ENCODE data around the gene ADM5.

The ADM5 gene

GRCh38 chr19:49680421-49681351, 8.7 kb upstream of the ADM5 start:
- DNase-seq (ENCODE audit: low read depth): peak; percentile 89

DNA sequence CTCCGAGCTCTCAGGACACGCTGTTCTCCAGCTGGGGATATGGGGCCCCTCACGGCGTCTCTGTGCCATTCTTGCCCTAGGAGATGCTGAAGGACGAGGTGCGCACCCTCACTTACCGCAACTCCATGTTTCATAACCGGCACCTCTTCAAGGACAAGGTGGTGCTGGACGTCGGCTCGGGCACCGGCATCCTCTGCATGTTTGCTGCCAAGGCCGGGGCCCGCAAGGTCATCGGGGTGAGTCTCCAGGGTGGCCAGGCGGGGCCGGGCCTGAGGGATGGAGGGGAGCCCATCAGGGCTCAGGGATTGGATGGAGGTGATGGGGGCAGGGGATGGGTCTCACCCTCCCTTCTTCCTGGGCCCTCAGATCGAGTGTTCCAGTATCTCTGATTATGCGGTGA, 7.6 kb upstream of the ADM5 start:
- DNase-seq (ENCODE audit: low read depth): no peak

DNA sequence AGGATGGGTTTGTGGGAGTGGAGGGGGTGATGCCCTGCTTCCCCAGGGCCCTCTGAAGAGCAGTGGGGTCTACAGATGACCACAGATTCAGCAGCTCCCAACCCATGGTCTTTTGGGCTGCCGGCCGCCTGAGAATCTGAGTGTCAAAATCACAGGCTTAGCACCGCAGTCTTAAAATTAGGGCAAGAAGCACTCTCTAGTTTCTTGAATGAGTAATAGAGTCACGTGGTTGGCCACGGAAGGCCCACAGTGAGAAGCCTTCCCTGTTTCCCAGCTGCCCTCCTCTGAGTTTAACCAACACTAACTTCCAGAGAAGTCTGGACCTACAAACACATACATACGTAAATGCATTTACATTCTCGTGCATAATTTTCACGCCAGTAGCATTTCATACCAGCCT, 7.1 kb upstream of the ADM5 start:
- DNase-seq (ENCODE audit: low read depth): no peak

- no peak for DNase-seq (ENCODE audit: low read depth)
Observed at GRCh38 chr19:49683814-49684250, 5.6 kb upstream of the ADM5 start.

GRCh38 chr19:49684251-49684982, 5.0 kb upstream of the ADM5 start:
- DNase-seq (ENCODE audit: low read depth): no peak

- DNase-seq (ENCODE audit: low read depth): no peak
Observed at GRCh38 chr19:49684983-49685553, 4.3 kb upstream of the ADM5 start.

DNA sequence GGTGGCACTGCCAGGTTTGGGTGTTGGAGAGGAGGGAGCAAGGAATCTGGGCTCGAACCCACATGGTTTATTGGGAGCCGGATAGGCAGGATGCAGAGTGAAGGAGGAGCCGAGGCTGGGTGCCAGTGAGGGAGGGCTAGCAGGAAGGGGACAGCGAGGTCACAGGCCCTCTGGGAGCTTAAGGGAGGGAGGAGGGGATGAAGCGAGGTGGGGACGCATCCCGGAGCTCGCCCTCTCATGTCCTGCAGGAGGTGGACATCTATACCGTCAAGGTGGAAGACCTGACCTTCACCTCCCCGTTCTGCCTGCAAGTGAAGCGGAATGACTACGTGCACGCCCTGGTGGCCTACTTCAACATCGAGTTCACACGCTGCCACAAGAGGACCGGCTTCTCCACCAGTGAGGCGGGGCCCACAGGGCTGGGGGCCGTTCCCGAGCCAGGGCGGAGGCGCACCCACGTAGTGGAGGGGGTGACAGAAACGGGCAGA, 3.5 kb upstream of the ADM5 start:
- DNase-seq (ENCODE audit: low read depth): no peak

GRCh38 chr19:49686503-49687088, 2.8 kb upstream of the ADM5 start:
- DNase-seq (ENCODE audit: low read depth): no peak

DNA sequence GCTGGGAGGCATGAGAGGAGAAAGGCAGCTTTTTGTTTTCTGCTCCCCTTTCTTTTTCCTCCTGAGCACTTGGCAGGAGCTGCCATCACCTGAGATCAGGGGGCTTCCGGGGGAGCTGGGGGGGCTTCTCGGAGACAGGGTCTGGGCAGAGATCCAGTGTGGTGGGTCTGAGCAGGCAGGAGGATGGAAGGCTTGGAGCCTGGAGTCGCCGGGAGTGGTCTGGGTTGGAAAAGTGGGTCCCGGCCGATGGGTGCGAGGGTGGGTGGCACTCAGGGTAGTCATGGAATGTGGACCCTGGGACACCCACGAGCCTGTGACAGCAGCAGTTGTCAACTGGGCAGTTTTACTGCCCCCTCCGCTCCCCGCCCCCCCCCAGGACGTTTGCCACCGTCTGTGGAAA, 2.2 kb upstream of the ADM5 start:
- DNase-seq (ENCODE audit: low read depth): no peak

DNA sequence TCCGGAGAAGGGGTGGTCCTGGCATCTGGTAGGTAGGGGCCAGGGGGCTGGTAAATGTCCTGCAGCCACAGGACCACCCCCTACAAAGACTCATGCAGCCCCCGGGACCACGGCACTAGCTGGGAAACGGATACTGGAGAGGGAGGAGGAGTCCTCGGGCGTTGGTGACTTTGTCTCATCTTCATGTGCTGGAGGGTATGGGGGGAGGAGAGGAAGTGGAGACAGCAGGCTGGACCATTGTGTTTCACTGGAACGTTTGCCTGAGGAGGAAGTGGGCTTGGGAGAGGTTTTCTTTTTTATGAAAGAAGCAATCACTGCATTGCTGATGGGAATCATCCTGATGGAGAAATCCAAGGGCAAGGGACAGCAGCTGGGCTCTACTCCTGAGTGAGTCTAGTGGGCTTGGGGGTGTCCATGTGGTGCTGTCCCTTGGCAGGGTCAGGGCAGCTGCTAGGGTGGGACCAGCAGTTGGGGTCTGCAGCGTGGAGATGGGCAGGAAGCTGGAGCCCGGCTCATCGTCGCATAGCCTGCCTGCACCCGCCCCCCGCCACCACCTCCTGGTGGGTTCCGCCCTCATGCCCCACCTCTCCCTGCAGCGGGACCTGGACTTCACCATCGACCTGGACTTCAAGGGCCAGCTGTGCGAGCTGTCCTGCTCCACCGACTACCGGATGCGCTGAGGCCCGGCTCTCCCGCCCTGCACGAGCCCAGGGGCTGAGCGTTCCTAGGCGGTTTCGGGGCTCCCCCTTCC, 1.7 kb upstream of the ADM5 start:
- no peak for DNase-seq (ENCODE audit: low read depth)

- no peak for DNase-seq (ENCODE audit: low read depth)
Observed at GRCh38 chr19:49688531-49689132, 762 bp upstream of the ADM5 start.

DNA sequence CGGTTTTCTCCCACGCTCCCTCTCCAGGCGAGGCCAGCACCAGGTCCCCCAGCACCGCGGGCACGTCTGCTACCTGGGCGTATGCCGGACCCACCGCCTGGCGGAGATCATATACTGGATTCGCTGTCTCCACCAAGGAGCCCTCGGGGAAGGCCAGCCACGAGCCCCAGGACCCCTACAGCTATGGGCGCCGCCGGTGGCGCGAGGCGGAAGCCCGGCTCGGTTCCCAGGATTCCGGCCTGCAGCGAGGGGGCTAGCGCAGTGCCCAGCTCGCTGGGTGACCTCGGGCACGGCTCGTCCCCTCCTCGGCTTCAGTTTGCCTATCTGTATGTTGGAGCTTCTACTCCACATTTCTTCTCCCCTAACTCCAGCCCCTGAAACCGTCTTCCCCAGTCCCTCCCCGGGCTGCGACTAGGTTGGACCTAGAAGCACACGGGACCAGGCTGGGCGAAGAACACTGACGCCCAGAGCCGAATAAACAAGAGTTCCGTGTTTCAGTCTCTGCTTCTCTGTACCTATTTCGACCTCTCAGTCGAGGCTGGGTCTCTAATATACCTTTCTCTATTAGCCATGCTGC, 773 bp downstream of the ADM5 start:
- DNase-seq (ENCODE audit: low read depth): no peak

DNA sequence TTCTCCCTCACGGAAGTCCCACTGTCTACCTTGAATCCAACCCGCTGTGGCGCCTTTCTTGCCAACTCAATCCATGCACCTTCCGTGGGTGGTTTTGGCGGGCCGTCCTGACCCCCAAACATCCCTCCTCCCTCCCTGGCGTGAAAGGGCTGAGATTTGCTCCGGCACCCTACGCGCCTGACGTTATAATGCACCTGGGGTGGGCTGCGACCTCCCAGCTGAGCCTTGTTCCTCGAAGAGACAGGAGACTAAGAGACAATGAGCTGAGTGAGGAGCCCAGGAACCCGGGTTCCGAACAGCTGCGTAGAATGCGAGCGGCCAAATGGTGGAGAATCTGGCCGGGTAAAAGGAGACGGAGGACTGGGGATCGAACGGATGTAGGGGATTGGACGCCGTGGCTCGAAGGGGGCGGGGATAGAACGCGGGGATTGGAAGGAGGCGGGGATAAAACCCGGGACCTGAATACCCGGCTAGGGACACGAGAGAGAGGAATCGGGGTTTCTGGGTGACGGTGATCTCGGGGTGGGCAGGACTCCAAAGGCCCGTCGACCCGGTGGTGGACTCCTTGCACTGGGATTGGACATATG, 1.4 kb downstream of the ADM5 start, which contains the start of gene CPT1C:
TSS of gene CPT1C (plus strand) at position 461 of the 587 bp plus-strand sequence. CDS start 1,137 bp downstream, outside the sequence.
- peak; percentile 29 for DNase-seq (ENCODE audit: low read depth)

GRCh38 chr19:49691243-49692146, 2.1 kb downstream of the ADM5 start:
- DNase-seq (ENCODE audit: low read depth): no peak

DNA sequence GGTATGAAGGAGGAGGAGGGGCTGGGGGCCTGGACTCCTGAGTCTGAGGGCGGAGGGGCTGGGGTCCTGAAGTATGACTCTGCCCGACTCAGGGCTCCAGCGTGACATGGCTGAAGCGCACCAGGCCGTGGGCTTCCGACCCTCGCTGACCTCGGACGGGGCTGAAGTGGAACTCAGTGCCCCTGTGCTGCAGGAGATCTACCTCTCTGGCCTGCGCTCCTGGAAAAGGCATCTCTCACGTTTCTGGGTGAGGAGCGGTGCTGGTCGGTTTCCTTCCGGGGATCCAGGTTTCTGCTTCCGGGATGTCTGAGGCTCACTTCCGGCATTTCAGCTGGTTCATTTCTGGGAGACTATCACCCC, 2.7 kb downstream of the ADM5 start:
- DNase-seq (ENCODE audit: low read depth): no peak

GRCh38 chr19:49696115-49696514, 6.7 kb downstream of the ADM5 start:
- DNase-seq (ENCODE audit: low read depth): no peak

DNA sequence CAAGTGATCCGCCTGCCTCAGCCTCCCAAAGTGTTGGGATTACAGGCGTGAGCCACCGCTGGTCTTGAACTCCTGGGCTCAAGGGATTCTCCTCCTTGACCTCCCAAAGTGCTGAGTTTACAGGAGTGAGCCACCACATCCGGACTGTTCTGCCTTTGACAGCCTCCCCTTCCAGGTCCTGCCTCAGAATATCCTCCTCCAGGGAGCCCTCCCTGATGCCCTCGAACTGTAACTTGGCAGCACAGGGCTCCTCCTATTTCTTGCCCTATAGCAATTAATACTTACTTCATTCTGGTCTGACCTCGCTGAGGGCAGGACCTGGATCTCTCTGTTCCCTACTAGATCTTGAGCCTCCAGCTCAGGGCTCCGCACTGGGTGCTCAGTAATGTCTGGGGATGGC, 7.5 kb downstream of the ADM5 start:
- no peak for DNase-seq (ENCODE audit: low read depth)

- DNase-seq (ENCODE audit: low read depth): no peak
Observed at GRCh38 chr19:49699364-49699763, 10.0 kb downstream of the ADM5 start.

- DNase-seq (ENCODE audit: low read depth): no peak
Observed at GRCh38 chr19:49700563-49700962, 11.2 kb downstream of the ADM5 start.
